HG03439 (cell line): ENCODE data around the gene CMTM1.

Experiments used
- ATAC-seq: cut with Tn5 transposase; IDR thresholded peaks from one replicate; pipeline ENCODE4 v1.9.1; 2021; ENCODE audit warnings: mild to moderate bottlenecking, moderate library complexity; ENCODE audit not compliant: unreplicated experiment

Gene CMTM1, protein sequence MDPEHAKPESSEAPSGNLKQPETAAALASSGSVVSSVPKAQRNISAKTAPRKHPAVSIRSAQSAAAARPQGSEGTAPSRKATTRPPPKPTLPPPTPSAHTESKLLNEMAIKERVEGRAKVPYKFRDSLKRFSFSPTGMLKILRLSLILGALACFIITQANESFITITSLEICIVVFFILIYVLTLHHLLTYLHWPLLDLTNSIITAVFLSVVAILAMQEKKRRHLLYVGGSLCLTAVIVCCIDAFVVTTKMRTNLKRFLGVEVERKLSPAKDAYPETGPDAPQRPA

DNA sequence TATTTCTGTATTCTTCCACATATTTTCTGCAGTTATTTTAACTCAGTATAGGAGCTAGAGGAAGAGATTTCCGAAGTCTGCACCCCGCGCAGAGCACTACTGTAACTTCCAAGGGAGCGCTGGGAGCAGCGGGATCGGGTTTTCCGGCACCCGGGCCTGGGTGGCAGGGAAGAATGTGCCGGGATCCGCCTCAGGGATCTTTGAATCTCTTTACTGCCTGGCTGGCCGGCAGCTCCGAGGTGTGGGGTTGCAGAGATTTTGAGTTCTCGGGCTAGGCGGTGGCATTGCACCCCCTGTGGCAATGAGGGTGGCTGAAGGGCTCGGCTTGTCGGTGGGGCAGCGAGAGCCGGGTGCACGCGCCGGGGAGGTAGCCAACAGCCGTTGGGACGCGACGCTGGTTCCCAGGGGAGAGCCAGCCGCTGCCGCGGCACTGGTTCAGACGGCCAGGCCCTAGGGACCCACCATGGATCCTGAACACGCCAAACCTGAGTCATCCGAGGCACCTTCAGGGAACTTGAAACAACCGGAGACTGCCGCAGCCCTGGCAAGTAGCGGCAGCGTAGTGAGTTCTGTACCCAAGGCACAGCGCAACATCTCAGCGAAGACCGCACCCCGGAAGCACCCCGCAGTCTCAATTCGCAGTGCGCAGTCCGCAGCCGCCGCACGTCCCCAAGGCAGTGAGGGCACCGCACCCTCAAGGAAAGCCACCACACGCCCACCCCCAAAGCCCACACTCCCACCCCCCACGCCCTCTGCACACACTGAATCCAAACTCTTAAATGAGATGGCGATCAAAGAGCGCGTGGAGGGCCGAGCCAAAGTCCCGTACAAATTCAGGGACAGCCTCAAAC, at the start of gene CMTM1:
TSS of gene CMTM1 (plus strand) at position 389 of the 851 bp plus-strand sequence. CDS start at position 464, 75 bp downstream.
- ATAC-seq, result no peak

DNA sequence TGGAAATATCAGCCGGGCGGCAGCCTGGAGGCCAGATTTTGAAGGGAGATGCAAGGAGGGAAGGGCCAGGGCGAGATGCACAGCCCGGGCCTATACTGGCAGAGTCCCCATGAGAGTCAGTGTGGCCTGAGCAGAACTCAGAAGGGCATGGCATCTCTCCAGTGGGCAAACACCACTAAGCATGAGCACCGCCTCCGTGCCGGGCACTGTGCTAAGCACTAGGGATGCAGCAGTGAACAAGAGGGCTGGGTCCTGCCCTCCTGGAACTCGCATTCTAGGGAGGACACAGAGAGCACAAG, 49.8 kb upstream of the CMTM1 start:
- peak; percentile 23 for ATAC-seq

DNA sequence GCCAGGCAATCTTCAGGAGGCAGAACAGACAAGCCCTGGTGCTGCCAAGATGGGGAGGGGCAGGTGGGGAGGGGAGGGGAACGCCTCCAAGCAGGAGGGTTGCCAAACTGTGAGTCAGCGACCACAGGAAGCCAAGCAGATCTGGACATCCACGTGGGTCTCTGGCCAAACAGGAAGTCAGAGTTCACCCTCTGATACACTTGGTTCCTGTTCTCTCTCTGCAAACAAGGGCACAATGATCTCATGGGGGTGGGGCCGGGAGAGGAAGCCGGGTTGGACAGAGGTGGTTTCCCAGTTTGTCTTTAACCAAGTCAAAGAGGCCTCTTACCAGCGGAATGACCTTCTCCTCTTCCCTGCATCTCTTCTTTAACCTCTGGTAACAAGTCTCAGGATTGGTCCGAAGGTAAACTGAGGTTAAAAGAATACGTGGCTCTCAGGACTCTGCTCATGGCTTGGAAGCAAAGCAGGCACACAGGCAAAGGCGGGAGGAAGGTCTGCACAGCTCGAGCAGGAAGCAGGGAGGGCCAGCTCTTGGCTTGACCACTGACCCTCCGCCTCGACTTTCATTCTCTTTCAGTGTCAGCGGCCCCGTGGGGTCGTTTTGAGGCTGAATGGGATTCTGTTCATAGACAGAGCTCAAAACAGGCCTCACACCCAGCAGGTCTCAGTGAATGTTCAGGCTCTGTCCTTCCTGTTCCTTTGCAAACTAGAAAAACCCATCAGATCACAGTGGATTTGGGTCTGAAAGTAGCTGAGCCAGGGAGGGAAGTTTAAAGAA, 49.2 kb upstream of the CMTM1 start:
- peak; percentile 98 for ATAC-seq

DNA sequence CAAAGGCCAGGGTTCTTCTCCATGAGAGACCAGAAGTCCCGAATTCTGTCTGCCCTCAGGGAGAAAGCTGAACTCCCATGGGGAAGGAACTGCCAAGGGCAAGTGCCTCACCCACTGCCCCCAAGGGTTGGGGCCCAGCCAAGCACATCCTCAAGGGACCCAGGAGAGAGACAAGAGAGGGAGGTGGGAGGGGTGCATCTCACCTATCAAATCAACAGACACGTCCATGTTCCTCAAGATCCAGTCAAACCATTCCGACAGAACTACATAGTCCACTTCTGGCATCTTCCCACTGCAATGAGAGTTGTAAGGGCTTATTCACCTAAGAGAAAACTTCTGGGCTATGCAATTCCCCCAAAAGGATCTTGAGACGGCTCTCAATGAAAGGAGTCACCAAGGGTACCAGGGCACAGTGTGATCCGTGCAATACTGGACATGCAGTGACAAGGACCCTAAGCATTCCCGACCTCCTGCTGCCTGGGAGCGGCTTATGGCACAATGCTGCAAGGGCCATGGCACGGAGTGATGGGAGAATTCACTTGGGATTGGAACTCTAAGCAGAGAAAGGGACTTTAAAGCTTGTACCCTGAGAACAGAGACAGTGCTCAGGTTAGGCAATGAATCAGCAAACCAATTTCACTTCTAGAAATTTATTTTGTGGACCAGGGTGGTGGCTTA, 48.5 kb upstream of the CMTM1 start:
- no peak for ATAC-seq

DNA sequence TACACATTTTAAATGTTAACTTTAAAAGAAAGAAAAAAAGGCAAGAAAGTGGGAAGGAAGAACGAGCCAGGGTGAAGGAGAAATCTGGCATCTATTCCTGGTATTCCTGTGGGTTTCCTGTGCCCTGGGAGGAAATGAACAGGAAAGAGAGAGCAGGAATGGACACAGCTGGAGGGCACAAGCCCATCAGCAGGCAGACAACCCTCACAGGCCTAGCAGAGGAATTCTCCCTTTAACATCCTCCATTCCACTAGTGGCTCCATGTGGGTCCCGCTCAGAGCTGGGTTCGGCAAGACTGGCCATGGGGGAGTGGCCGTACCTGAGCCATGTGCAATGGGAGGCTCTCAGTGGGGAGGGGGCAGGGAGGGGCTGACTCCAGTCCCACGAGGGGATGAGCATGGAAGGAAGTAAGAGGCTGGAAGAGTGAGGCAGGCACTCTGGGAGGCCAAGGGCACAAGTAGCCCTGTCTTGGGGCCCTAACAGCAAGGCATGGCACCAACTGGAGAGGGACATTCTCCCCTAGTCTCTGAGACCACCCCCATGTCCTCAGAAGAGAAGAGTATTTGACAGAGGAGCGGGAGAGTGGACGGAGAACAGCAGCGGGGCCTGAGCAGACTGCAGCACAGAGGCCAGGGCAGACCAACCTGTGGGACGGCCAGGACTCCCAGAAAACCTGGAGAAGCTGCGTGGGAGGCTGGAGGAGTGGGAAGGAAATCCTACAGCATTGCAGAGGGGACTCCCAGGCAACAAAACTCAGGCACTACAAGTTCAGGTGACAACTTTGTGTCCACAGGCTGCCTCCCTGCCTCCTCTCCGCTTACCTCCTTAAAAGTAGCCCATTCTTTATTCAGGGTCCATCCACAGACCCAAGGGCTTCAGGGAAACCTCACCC, 46.5 kb upstream of the CMTM1 start:
- ATAC-seq, result no peak

DNA sequence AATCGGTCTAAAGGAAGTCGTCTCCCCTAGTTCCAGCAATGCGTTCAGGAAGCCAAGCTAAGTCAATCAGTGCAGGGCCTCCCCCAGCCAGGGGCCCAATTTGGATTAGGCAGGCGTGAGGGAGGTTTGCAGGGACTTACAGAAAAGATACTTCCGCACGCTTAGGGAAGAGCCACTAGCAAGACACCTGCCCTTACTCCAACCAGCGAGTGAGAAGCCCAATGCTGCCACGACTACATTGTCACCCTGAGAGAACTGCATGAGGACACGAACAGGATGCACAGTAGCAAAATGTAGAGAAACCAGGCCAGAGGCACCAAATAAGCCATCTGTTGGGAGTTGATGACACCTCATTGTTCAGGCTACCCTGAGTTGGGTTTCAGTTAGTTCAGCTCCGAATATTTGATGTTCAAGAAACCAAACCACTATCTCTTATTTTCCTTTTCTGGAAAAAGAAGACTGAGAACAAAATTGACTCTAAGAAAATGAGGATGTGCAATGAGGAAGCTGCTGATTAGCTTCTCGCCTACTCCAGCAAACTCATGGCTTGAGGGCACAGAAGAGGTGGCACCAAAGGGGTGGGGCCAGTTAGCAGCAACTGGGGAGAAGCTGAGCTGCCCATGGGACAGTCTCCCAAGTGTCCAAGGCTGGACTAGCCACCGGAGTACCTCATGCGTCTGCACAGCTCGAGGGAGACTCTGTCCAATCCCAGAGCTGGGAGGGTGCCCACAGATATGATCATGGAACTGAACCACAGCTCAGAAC, 45.7 kb upstream of the CMTM1 start:
- ATAC-seq, result no peak

DNA sequence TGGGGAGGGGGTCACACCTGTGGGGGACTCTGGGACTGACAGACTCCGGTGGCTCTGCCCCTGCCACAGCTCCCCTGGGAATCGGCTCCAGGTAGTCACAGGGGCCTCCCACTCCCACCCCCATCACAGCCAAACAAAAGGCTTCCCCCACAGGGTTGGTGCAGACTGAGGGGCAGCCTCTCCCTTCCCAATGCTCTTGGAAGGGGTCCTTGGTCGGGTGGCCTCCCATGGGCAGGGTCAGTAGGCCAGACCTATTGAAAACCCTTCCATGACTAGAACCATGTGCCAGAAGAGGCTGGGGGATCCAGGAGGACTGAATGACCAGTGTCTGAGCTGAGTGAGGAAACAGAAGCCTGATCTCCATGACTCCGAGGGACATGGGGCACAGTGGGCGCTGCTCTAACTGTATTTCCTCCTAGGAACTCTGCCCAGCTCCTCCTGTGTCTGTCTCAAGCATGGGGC, 45.0 kb upstream of the CMTM1 start:
- ATAC-seq, result no peak

DNA sequence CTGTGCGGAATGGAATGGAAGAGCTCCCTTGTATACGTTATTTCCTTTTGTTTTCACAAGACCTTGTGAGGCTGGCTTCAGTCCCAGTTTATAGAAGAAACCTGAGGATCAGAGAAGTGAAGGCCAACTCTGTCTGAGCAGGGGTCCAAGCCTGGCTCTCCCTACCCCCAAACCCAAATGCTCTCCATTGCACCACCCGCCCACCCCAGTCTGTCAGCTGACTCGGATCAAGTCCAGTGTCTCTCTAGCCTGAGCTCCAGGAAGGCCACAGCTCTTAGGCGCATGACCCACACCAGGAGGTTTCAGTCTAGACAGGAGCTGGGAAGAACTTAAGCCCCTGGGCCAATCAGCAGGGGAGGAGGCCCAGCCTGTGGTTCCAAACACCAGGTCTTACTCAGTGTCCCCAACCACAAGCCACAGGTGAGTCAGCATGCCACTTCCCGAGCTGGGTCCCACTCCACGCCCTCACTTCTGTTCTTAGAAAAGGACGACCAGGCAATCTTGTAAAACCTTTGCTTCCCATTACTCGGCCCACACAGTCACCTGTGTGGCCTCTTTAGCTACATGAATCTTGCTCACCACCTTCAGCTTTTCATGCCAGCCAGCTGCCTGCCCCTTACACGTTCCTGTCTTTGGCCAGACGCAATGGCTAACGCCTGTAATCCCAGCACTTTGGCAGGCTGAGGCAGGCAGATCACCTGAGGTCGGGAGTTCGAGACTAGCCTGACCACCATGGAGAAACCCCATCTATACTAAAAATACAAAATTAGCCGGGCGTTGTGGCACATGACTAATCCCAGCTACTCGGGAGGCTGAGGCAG, 44.1 kb upstream of the CMTM1 start:
- ATAC-seq, result peak; percentile 65

DNA sequence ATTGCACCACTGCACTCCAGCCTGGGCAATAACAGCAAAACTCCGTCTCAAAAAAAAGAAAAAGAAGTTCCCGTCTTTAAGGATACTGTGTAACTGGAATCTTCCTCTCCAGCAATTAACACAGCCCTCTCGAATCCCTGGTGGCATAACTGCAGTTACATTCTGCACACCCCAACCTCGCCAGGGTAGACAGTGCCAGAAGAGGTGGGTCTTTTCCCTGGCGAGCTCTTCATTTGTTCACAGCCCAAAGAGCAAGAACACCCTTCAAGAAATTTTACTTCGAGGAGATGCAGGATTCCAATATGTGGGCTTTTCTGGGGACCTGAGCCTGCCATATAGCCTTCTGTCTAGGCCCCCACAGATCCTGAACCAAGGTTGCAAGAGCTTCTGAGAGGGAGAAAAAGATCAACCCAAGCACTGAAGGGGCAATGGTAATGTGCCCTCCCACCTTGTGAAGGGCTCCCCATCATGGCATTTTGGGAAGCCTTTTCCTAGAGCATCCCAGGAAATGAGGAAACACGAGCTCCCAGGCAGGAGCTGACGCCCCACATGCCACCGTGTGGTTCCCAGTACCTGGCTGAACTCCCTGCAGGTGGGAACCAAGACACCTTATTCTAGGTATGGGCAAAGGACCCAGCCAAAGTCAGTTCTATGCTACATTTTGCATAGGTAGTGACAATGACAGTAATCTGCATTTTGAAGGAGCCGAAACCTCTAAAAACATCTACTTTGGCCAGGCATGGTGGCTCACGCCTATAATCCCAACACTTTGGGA, 43.2 kb upstream of the CMTM1 start:
- ATAC-seq, result no peak

DNA sequence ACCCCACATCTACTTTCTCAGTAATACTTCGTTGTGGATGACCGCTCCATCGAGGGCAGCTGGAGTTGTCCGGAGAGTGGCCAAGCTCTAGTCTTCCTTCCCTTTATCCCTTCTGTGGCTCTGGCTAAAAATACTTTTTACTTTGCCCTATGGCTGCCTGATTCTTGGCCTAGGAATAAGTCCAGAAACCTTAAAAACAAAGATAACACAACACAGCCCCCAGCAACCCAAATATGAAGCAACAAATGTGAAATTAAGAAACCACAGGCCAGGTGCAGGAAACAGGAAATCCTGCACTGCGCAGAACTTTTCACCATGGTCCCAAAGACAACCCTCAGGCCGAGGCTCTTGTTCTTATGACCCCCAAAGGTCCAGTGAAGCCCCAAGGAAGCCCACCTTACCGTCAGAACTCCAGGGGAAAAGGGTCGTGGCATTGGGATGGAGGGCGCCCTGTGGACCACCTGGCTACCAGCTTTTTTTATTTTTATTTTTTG, 42.3 kb upstream of the CMTM1 start:
- ATAC-seq, result no peak

DNA sequence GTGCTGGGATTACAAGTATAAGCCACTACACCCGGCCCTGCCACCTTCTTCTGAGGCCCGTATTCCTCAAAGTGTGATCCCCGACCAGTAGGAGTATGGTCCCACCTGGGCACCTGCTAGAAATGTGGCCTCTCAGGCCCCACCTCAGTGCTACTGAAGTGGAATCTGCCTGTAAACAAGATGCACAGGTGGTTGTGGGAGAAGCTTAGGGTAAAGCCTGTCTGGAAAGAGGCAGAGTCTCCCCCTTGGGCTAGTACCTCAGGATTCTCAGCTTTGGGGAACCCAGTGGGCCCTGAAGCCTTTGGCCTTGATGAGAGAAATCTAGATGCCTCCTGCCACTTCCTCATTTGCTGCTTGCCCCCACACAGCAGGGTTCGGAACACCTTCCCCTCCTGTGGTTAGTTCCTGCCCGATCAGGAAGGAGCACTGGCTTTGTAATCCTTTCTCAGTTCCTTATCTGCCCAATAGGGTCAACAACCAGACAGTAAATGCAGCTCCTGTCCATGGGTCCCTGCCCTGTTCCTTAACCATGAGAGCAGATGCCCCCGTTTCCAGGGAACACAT, 41.6 kb upstream of the CMTM1 start:
- peak; percentile 44 for ATAC-seq

DNA sequence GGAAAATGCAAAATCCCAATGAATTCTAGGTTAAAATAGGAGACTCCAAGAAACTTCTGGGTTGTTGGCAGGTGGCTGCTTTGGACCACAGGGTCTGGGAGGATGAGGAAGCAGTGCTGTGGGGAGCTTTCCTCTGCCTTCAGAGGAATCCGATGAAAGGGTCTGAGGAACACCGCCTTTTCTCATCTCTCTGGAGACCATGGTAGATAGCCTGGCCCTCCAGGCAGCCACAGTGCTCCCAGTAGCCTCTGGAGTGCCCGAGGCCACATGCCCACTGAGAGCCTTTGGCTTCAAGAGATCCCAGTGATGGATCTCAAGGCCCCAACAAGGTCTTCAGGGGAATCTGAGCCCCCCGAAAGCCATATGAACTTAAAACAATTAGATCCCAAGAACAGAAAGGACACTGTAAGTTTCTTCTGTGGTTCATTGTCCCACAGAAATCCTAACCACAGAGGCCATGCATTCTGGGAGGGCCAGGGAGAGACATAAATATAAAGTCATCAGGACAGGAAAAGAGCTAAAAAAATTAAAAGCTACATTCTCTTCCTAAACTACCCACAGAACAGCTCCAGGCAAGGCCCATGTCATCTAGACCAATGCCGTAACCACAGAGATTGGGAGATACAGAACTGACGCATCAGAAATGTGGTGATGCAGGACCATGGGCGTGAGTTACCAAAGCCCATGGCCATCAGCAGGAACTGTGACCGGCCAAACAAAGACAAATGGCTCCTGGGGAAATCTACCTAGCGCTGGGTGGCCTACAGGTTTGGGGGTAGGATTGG, 40.7 kb upstream of the CMTM1 start:
- ATAC-seq, result no peak

DNA sequence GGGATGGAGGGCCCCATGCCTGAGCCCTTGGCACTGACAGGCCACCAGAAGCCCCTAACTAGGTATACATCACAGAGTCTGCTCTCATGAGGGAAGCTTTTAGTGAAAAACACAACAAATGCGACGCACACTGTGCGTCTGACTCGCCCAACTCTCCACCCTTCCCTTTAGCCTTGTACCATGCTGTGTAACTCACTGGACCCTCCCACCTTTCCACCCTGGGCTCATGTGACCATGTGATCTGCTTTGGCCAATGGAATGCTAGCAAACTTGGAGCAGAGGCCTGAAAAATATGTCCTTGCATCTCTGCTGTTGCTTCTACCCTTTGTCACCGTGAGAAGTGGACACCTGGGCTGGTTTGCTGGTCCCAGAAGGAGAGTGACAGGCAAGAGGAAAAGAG, 37.9 kb upstream of the CMTM1 start:
- no peak for ATAC-seq

DNA sequence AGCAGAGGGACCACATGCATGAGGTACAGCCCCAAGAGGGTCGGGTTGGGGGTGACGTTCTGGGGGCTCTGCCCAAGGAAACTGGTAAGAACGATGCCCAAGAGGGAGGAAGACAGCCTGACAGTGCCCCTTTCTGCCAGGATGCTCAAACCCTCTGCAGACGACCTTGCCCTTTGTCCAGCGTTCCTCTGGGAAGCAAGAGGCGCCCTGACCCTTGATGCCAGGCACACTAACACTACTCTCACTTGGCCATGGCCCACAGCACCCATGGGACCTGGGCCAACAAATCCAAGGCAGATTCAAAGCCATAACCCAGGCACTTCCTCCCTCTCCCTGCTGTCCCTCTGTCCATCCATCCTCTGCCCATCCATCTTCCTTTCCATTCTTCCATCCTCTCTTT, 36.8 kb upstream of the CMTM1 start:
- ATAC-seq, result no peak

DNA sequence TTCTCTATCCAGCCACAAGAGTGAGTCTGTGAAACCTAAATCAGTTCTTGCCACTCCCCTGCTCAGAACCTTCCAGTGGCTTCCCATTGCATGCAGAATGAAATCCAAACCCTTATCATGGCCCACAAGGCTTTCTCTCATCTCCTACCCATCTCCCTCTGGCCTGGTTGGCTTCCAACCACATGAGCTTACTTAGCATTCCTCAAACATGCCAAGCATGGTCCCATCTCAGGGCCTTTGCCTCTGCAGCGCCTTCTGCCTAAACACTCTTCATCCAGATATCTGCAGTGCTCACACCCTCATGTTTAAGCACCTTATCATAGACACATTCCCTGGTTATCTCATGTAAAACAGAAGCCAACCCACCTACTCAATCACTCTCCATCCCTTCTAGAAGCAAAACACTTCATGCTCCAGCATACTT, 31.9 kb upstream of the CMTM1 start:
- no peak for ATAC-seq

DNA sequence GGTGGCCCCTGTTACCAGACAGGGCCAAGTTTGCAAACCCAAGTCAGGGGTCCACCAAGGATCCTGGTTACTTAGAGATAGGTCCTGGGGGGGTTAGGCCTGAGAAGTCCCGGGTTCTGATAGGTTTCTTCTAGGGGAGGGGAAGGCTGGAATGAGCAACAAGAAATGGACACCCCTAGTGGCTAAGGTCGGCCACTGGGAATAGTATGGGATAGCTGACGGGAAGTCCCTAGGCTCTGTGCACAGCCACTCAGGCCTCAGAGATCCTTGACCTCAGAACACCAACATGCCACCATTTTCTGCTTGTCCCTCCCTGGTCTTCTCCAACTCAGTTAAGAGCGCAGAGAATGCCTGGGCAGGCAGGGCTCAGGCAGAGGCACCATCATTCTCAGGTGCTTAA, 29.7 kb upstream of the CMTM1 start:
- no peak for ATAC-seq
